NCI-H1694 treated with DMSO at 0.1 percent for 48 hours (cell line): ENCODE results near the gene ACTG1.

Source experiments
- DNase-seq: peaks from one replicate; lab custom pipeline; 2025; lab: John Stamatoyannopoulos, UW

ACTG1 gene

GRCh38 chr17:81545160-81545949 is 32.8 kb upstream of the ACTG1 start:
- no peak for DNase-seq

DNA sequence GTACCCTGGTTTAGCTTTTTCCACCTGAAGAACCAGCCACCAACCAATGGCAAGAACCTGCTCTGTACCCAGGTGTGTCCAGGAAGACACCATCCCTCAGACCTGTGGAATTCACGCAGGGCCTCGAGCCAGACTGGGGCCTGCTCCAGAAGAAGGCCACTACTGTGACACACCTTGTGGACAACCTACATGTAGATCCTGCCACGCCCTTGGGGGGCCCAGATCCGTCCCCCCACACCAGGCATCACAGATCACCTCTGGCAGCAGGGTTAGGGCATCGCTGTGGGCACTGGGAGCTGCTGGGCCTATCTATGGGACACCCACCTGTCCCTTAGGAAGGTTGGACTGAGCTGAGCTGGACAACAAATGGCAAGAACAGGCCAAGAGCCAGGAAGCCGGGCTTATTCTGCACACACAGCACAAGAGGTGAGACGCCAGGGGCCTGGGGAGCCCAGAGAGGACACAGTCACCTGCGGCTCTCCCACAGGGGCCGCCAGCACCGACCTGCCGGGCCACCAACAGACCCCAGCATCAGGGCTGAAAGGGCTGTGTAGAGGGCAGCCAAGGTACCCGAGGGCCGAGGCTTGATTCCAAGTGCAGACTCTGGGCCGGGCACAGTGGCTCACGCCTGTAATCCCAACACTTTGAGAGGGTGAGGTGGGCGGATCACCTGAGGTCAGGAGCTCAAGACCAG is 31.8 kb upstream of the ACTG1 start:
- DNase-seq = no peak

GRCh38 chr17:81543756-81544155 is 31.2 kb upstream of the ACTG1 start:
- no peak for DNase-seq

DNA sequence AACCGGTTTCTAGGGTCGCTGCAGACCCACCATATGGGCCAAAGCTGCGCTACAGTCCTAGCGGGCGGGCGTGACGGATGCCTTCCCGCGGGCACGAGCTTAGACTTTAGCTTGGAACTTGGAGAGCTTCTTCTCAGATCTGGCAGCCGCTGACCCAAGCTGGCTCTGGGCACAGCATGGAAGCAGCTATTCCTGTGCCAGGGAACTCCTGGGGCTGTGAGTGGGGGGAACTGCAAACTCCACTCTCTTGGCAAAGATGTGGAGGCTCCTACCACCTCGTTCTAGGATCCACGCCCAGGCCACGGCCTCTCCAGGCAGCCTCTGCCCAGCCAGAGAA is 30.7 kb upstream of the ACTG1 start:
- DNase-seq = peak; percentile 20

DNA sequence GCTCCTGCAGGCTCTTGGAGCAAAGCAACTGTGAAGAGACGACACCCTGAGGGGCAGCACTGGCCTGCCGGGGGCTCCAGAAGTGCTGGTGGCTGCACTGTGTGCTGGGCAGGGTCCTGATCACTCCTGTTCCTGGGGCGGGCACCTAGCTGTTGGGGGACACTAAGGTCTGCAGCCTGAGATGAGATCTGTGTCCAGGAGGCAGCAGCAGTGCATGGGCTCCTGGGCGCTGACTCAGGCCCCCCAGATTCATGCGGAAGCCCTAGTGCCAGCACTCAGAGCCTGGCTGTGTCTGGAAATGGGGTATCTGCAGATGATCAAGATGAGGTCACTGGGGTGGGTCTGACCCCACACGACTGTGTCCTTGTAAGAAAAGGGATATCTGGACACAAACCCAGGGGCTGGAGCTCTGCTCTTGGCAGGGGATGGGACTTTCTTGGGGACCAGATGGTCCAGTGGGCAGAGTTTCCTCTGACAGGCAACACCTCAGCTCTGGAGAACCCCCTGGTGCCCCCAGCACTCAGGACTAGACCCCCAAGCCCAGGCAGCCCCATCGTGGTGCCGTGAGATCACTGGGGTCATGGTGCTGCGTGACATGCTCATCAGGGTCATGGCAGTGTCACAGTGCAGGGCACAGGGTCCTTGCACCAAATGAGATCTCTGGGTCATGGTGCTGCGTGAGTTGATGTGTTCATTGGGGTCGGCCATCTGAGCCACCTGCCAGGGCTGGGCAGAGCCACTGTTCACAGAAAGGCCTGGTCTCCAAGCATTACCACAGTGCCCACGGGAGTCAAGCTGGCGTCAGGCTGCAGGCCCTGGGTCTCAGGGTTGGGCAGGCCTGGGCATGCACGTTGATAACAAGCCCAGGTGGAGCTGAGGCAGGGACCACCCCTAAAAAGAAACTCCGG is 30.1 kb upstream of the ACTG1 start:
- DNase-seq = no peak

DNA sequence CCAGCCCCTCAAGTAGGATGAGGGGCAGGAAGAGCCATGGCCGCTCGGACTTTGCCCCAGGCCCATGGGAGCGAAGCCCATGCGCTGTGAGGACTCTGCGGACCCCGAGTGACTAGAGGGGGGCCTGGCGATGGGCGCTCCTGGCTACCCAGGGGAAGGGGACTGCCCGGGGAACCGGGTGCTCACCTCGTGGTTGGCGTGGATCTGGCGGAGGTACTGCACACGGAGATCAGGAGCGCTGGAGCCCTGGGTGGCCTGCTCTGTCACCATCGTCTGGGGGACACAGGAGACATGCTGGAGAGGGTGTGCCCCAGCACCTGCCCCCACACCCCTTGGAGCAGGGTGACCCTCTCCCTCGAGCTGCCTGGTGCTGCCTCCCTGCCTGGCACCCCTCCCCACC is 28.5 kb upstream of the ACTG1 start:
- no peak for DNase-seq

- no peak for DNase-seq
Measured at GRCh38 chr17:81540676-81541027, 28.1 kb upstream of the ACTG1 start.

DNA sequence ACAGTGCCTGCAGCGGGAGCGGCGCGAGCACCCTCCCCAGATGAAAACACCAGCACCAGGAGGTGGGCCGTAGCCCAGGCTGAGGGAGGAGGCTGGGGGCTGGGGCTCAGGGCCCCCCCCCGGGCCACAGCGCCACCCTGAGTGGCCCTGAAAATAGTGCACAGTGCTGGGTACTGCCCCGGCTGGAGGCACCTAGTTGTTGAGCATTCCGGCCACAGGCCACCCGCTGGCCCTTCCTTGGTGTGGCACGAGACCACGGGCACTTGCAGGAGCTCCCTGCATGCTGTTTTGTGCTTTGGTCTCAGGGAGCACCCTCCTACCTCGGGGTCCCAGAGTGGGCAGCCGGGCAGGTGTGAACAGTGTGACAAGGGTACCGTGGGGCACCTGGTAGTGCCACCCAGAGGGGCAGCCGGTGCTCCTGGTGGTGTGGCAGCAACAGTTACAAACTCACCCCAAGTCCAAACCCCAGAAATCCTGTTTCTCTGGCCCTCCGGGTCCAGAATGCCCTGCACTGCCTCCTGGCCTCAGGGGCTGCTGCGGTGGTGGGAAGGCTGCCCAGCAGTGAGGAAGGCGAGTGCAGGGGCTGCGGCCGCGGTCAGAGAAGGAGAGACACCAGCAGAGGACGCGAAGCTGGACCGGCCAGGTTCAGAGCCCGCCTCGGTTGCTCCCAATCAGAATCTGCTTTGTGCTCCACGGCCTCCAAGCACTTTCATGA is 27.5 kb upstream of the ACTG1 start:
- DNase-seq = no peak

- DNase-seq = no peak
Measured at GRCh38 chr17:81539571-81539900, 26.9 kb upstream of the ACTG1 start.

- DNase-seq = no peak
Measured at GRCh38 chr17:81538651-81539570, 26.3 kb upstream of the ACTG1 start.

DNA sequence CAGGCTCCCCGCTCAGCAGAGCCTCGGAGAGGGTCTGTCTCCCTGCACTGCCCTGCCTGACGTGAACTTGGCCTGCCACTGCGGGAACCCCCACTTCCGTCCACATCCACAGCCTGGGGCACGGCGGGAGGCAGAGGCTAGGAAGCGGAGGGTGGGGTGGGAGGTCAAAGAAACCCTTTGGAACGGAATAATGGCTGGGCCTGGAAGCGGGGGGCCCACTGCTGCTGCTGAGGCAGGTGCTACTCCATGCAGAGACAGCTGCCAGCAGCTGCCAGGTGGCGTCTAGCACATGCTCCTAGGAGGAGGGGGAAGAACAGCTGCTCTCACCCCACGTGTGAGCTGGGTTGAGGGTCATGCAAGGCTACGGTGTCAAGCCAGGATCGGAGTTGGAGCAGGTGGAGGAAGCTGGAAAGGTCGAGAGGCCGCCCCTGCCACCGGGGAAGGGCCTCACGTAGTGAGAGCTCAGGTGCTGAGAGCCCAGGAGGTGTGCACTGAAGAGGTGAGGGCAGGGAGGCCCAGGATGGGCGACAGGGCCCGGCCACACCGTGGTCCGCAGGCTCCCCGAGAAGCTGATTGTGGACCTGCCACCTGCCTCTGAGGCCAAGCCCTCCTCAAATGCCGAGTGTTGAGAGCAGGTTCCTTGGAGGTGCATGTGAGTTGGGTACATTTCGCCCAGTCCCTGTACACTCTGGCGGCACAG is 25.4 kb upstream of the ACTG1 start:
- peak; percentile 55 for DNase-seq

DNA sequence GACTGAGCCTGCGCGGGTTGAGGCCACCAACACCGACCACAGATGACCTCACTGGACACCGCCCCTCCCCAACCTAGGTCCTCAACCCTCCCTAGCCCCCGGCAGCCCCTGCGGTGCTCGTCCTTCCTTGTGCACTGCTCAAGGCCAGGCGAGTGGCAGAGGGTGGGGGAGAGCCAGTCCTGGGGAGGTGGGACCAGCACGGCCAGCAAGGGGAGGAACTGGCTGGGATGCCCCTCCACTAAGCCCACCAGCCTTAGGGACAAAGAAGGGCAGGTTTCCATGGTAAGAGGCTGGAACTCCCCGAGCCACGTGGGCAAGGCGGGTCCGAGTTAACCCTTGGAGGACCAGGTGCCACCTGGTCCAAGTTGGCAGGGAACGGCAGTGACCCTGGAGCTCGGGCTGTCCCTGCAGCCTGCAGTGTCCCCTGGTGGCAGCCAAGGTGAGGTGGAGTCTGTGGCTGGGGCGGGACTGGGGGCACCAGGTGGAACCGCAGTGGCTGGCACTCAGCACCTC is 24.8 kb upstream of the ACTG1 start:
- DNase-seq = no peak

DNA sequence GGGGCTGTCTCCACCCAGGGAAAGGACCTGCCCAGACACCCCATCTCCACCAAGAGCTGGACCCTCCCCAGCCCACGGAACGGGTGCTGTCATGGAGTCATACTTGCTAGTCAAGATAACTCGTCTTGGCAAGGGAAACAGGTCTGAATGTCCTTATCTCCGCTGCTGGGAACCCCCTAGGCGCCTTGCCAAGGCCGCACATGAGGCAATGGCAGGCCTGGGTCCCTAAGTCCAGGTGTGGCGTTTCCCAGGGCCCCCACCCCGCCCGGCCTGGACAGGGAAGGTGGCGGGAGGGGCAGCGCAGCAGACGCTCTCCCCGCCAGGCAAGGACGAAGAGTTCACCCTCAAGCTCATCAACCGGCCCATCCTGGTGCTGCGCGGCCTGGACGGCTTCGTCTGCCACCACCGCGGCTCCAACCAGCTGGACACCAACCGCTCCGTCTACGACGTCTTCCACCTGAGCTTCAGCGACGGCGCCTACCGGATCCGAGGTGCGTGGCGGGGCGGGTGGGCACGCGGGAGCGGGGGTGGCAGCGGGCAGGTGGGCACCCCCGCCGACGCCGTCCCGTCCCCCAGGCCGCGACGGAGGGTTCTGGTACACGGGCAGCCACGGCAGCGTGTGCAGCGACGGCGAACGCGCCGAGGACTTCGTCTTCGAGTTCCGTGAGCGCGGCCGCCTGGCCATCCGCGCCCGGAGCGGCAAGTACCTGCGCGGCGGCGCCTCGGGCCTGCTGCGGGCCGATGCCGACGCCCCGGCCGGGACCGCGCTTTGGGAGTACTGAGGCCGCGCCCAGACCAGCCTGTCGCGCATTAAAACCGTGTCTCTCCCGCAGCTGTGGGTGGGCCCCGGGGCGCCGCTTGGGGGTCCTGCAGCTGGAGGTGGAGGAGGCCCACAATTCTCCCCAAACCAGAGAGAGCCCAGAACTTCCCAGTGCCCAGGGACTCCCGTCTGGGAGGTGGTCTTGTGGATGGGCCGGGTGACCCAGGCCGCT is 24.0 kb upstream of the ACTG1 start:
- no peak for DNase-seq

GRCh38 chr17:81535480-81536298 is 23.1 kb upstream of the ACTG1 start:
- no peak for DNase-seq

DNA sequence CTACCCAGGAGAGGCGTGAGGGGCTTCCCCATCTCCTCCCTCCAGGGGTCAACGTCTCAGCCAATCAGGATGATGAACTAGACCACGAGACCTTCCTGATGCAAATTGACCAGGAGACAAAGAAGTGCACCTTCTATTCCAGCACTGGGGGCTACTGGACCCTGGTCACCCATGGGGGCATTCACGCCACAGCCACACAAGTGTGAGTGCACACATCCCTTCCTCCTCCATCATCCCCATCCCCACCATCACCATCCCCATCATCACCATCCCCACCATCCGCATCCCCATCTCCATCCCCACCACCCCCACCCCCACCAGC is 22.4 kb upstream of the ACTG1 start:
- DNase-seq = no peak

DNA sequence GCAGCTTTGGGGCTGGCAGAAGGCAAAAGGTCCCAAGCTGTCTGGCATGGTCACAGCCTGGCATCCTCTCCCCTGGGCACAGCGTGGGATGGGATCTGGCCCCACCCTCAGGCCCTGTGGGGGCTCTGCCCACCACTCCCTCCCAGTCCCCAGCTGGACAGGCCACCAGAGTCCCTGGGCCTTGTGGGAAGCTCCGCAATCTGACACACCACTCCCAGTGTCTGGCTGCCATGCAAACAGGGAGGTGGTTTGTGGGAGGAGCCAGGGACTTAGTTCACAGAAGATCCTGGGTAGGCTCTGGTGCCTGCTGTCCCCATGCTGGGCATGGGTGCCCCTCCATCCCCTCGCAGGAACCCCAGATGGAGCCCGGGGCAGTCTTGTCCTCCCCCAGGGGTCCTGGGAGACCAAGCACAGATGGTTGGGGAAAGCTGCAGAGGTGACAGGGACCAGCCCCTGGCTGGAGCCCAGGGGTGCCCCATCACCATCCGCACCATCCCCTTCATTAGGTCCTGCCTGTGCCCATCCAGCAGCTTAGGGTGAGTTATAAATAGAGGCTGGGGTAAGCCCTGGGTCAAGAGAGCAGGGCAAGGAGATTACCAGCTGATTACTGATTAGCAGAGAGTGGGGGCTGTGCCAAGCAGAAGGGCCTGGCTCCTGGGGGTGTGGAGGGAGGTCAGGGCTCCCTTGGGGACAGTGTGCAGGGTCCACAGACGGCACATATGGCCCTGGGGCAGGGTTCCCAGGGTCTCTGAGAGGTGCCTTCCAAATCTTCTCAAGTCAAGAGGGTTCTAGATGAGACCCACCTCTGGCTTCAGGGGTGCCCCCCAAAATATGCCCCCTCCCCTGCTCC is 21.8 kb upstream of the ACTG1 start:
- DNase-seq = no peak

- no peak for DNase-seq
Measured at GRCh38 chr17:81533339-81534141, 20.9 kb upstream of the ACTG1 start.
